Immature natural killer cell (primary cell): ENCODE data around the gene PXYLP1. TPM values are rescaled to one million over a fixed set of nuclear protein-coding genes. Genes with fewer than 3 reads are reported as not detected.
"Not testable (repeated sequence)": the region's sequence is repeated elsewhere in the genome, so short reads cannot be mapped to it uniquely, and the experiment has no call there.

ENCODE experiments used
- DNase-seq, 3 donors: peaks; one replicate each; pipeline ENCODE4 v3.0.0; 2022; ENCODE audit warnings: mixed read lengths in 1 of 3
- H3K27ac Mint-ChIP-seq, 6 donors: one replicate each; pipeline ENCODE4 v1.8.0; 2020; ENCODE audit warnings: mixed read lengths in 6 of 6, mild to moderate bottlenecking in 5 of 6, inconsistent platforms in 4 of 6, moderate library complexity in 3 of 6
- H3K27me3 Mint-ChIP-seq, 3 donors: one replicate each; pipeline ENCODE4 v1.8.0; 2020 to 2021; ENCODE audit warnings: low read depth in 3 of 3, mild to moderate bottlenecking in 3 of 3, mixed read lengths in 3 of 3, moderate library complexity in 3 of 3, inconsistent platforms in 1 of 3
- H3K36me3 Mint-ChIP-seq, 3 donors: one replicate each; pipeline ENCODE4 v1.8.0; 2020; ENCODE audit warnings: mixed read lengths in 3 of 3, inconsistent platforms in 2 of 3, mild to moderate bottlenecking in 2 of 3
- H3K4me1 Mint-ChIP-seq, 2 donors: one replicate each; pipeline ENCODE4 v1.8.0; 2020; ENCODE audit warnings: inconsistent platforms in 2 of 2, mild to moderate bottlenecking in 2 of 2, mixed read lengths in 2 of 2, moderate library complexity in 1 of 2
- H3K4me3 Mint-ChIP-seq, 5 donors: one replicate each; pipeline ENCODE4 v1.8.0; 2020; ENCODE audit warnings: mild to moderate bottlenecking in 5 of 5, mixed read lengths in 5 of 5, inconsistent platforms in 3 of 5, moderate library complexity in 3 of 5
- H3K9me3 Mint-ChIP-seq, 6 donors: one replicate each; pipeline ENCODE4 v1.8.0; 2020; ENCODE audit warnings: mild to moderate bottlenecking in 6 of 6, mixed read lengths in 6 of 6, inconsistent platforms in 4 of 6, moderate library complexity in 3 of 6
- polyA plus RNA-seq, 3 donors: library from polyadenylated mRNA; unstranded; fragments of 300-500 nt; fragmentation: Illumina TruSeq; gene quantifications; one replicate each; pipeline ENCODE4 v1.2.3, GENCODE V29; 2021

PXYLP1 gene
- polyA plus RNA-seq, 3 donors from 2014 or later, result 5.0 to 10.7 (median 6.6) TPM

GRCh38 chr3:141288336-141288990 is 56.8 kb downstream of the PXYLP1 start:
- Mint-ChIP-seq H3K27ac (no peak overlapping the region), H3K4me3 (no peak overlapping the region), H3K36me3 (peaks cover 32 to 49% (median 47%) of the 10 kb centered on the region in 3 donors), H3K9me3 (no peaks in the 10 kb centered on the region), H3K27me3 (no peaks in the 10 kb centered on the region), H3K4me1 (peaks cover 0 to 5% of the 10 kb centered on the region in 2 donors)
- no peak for DNase-seq

DNA sequence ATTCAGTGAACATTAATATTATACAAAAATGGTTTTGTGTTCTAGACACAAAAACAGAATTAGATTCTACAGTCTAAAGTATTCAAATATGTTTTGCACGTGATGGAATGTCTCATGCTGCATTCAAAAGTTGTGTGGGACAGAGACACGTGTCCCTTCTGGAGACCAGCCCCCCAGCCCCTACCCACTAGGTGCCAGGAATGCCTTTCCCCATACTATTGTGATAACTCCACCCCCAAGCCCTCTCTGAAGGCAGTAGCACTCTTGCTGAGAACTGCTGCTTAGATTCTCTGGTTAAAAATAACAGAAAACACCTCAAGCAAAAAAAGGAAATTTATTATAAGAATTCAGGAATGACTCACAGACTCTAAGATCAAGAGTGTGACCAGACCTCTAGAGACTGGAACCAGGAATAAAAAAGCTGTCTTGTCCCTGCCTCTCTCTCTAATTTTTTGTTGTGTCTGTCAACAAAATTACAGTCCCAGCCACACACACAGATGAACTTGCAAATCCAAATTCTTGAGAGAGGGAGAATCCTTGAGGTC is 57.7 kb downstream of the PXYLP1 start:
- H3K27ac Mint-ChIP-seq, result no peak overlapping the region
- H3K36me3 Mint-ChIP-seq, result peaks cover 26 to 47% (median 40%) of the 10 kb centered on the region in 3 donors
- peaks cover 6 to 14% of the 10 kb centered on the region in 2 donors for H3K4me1 Mint-ChIP-seq
- H3K27me3 Mint-ChIP-seq, result no peaks in the 10 kb centered on the region
- DNase-seq, result no peak
- H3K9me3 Mint-ChIP-seq, result no peaks in the 10 kb centered on the region
- no peak overlapping the region for H3K4me3 Mint-ChIP-seq

- H3K27me3 Mint-ChIP-seq, result no peaks in the 10 kb centered on the region
- no peaks in the 10 kb centered on the region for H3K9me3 Mint-ChIP-seq
- peaks cover 14 to 24% of the 10 kb centered on the region in 2 donors for H3K4me1 Mint-ChIP-seq
- H3K27ac Mint-ChIP-seq, result no peak overlapping the region
- DNase-seq, result no peak
- peaks cover 22 to 40% (median 34%) of the 10 kb centered on the region in 3 donors for H3K36me3 Mint-ChIP-seq
- no peak overlapping the region for H3K4me3 Mint-ChIP-seq
Measured at GRCh38 chr3:141291559-141292355, 60.1 kb downstream of the PXYLP1 start.

DNA sequence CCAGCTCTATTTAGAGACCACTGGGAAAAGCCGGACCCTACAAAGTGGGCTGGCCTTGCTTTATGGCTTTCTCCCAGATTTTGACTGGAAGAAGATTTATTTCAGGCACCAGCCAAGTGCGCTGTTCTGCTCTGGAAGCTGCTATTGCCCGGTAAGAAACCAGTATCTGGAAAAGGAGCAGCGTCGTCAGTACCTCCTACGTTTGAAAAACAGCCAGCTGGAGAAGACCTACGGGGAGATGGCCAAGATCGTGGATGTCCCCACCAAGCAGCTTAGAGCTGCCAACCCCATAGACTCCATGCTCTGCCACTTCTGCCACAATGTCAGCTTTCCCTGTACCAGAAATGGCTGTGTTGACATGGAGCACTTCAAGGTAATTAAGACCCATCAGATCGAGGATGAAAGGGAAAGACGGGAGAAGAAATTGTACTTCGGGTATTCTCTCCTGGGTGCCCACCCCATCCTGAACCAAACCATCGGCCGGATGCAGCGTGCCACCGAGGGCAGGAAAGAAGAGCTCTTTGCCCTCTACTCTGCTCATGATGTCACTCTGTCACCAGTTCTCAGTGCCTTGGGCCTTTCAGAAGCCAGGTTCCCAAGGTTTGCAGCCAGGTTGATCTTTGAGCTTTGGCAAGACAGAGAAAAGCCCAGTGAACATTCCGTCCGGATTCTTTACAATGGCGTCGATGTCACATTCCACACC is 60.9 kb downstream of the PXYLP1 start:
- Mint-ChIP-seq H3K9me3 (no peaks in the 10 kb centered on the region), H3K4me3 (no peak overlapping the region), H3K27me3 (peaks cover 0 to 2% (median 0%) of the 10 kb centered on the region in 3 donors), H3K4me1 (peaks cover 14 to 24% of the 10 kb centered on the region in 2 donors), H3K27ac (peak overlapping the region in 1 of 6 donors; percentile 71), H3K36me3 (peaks cover 21 to 35% (median 31%) of the 10 kb centered on the region in 3 donors)
- no peak for DNase-seq

- no peak for DNase-seq
- Mint-ChIP-seq H3K4me3 (peak overlapping the region; percentile 68 to 86 (median 86)), H3K9me3 (no peaks in the 10 kb centered on the region), H3K27me3 (peaks cover 0 to 3% (median 0%) of the 10 kb centered on the region in 3 donors), H3K27ac (peak overlapping the region; percentile 50 to 89 (median 76)), H3K36me3 (peaks cover 10 to 24% (median 22%) of the 10 kb centered on the region in 3 donors), H3K4me1 (peaks cover 14 to 24% of the 10 kb centered on the region in 2 donors)
Measured at GRCh38 chr3:141294301-141294700, 62.7 kb downstream of the PXYLP1 start.

- no peak for DNase-seq
- peaks cover 14 to 24% of the 10 kb centered on the region in 2 donors for H3K4me1 Mint-ChIP-seq
- peak overlapping the region; percentile 50 to 89 (median 76) for H3K27ac Mint-ChIP-seq
- H3K9me3 Mint-ChIP-seq, result no peaks in the 10 kb centered on the region
- peaks cover 10 to 21% (median 19%) of the 10 kb centered on the region in 3 donors for H3K36me3 Mint-ChIP-seq
- H3K27me3 Mint-ChIP-seq, result peaks cover 0 to 3% (median 0%) of the 10 kb centered on the region in 3 donors
- peak overlapping the region; percentile 68 to 86 (median 86) for H3K4me3 Mint-ChIP-seq
Measured at GRCh38 chr3:141294848-141295247, 63.2 kb downstream of the PXYLP1 start.

- not testable (repeated sequence) for H3K9me3 Mint-ChIP-seq, H3K27ac Mint-ChIP-seq, H3K27me3 Mint-ChIP-seq, H3K4me3 Mint-ChIP-seq, H3K36me3 Mint-ChIP-seq, DNase-seq, H3K4me1 Mint-ChIP-seq
Measured at GRCh38 chr3:141300426-141300825, 68.8 kb downstream of the PXYLP1 start.

- no peak overlapping the region for H3K27ac Mint-ChIP-seq
- peaks cover under 1 to 6% of the 10 kb centered on the region in 2 donors for H3K4me1 Mint-ChIP-seq
- no peaks in the 10 kb centered on the region for H3K9me3 Mint-ChIP-seq
- H3K4me3 Mint-ChIP-seq, result no peak overlapping the region
- no peak for DNase-seq
- H3K36me3 Mint-ChIP-seq, result peaks cover 0 to 5% (median 0%) of the 10 kb centered on the region in 3 donors
- peaks cover 0 to 2% (median 0%) of the 10 kb centered on the region in 3 donors for H3K27me3 Mint-ChIP-seq
Measured at GRCh38 chr3:141302364-141303141, 70.9 kb downstream of the PXYLP1 start.

- no peak overlapping the region for H3K4me3 Mint-ChIP-seq
- no peak overlapping the region for H3K27ac Mint-ChIP-seq
- peaks cover 2 to 6% of the 10 kb centered on the region in 2 donors for H3K4me1 Mint-ChIP-seq
Measured at GRCh38 chr3:141303481-141304223, 72.0 kb downstream of the PXYLP1 start.

DNA sequence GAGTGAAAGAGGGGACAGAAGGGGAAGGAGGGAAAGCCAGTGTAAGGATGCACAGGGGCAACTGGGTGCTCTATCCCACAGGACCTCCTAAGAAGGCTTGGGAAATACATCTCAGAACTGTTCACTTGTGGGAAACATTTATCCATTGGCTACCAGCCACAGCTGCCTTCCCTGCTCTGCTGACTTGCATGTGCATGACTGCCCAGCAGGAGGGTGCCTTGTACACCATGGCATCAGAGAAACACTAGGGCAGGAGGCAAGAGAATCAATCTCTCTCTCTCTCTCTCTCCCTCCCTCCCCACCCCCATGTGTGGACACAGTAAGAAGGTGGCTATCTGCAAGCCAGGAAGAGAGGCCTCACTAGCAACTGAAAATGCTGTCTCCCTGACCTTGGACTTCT is 73.8 kb downstream of the PXYLP1 start:
- H3K4me3 Mint-ChIP-seq, result no peak overlapping the region
- peaks cover 3 to 9% of the 10 kb centered on the region in 2 donors for H3K4me1 Mint-ChIP-seq
- H3K27ac Mint-ChIP-seq, result no peak overlapping the region

More at GRCh38 chr3:141303481-141304223, 72.0 kb downstream of the PXYLP1 start:
- peaks cover 0 to 5% (median 0%) of the 10 kb centered on the region in 3 donors for H3K36me3 Mint-ChIP-seq
- no peaks in the 10 kb centered on the region for H3K9me3 Mint-ChIP-seq
- H3K27me3 Mint-ChIP-seq, result peaks cover 0 to 1% (median 0%) of the 10 kb centered on the region in 3 donors
- peak; percentile 66 to 72 (median 71) for DNase-seq

GRCh38 chr3:141306276-141306675 is 74.7 kb downstream of the PXYLP1 start:
- H3K4me1 Mint-ChIP-seq, result peaks cover 11 to 17% of the 10 kb centered on the region in 2 donors
- H3K27ac Mint-ChIP-seq, result no peak overlapping the region
- no peaks in the 10 kb centered on the region for H3K36me3 Mint-ChIP-seq
- no peak overlapping the region for H3K4me3 Mint-ChIP-seq
- no peaks in the 10 kb centered on the region for H3K9me3 Mint-ChIP-seq
- H3K27me3 Mint-ChIP-seq, result peaks cover 0 to 2% (median 2%) of the 10 kb centered on the region in 3 donors
- no peak for DNase-seq

More for the DNA sequence above, 73.8 kb downstream of the PXYLP1 start:
- Mint-ChIP-seq H3K36me3 (no peaks in the 10 kb centered on the region), H3K9me3 (no peaks in the 10 kb centered on the region), H3K27me3 (no peaks in the 10 kb centered on the region)
- no peak for DNase-seq

DNA sequence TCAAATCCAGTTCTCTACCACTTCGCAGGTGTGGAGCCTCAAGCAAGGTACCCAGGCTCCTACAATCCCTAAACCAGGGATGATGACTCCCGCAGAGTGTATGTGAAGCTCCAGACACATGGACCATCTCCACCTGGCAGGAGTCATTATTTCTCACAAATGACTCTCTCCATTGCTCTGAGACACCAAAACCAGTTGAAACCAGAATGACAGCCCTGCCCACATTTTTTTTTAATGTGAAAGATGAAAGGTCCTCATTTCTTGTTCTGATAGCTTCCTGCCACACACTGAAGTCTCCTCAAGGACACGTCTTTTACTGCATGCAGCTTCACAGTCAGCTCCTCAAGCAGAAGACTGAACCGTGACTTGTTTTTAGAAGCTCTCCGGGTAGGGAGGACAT is 75.3 kb downstream of the PXYLP1 start:
- no peaks in the 10 kb centered on the region for H3K9me3 Mint-ChIP-seq
- no peak for DNase-seq
- H3K27me3 Mint-ChIP-seq, result peaks cover 0 to 7% (median 6%) of the 10 kb centered on the region in 3 donors
- H3K4me1 Mint-ChIP-seq, result peaks cover 18 to 24% of the 10 kb centered on the region in 2 donors
- no peak overlapping the region for H3K4me3 Mint-ChIP-seq
- no peaks in the 10 kb centered on the region for H3K36me3 Mint-ChIP-seq
- no peak overlapping the region for H3K27ac Mint-ChIP-seq
